NCI-H774 (cell line): ENCODE results near the gene C19orf38.
A peak's percentile ranks its signal among the peaks of the same experiment; 100 is the strongest.
"Not testable (repeated sequence)": the region's sequence is repeated elsewhere in the genome, so short reads cannot be mapped to it uniquely, and the experiment has no call there.

ENCODE experiments used
- DNase-seq: peaks from one replicate; lab custom pipeline; 2025; lab: John Stamatoyannopoulos, UW

Gene C19orf38

GRCh38 chr19:10852098-10852800 lies 4.0 kb downstream of the C19orf38 start:
- no peak for DNase-seq

GRCh38 chr19:10852941-10853340 lies 4.7 kb downstream of the C19orf38 start:
- DNase-seq = no peak

- no peak for DNase-seq
Observed at GRCh38 chr19:10854350-10855089, 6.3 kb downstream of the C19orf38 start.

GRCh38 chr19:10855879-10856522 lies 7.8 kb downstream of the C19orf38 start:
- DNase-seq = no peak

- DNase-seq = not testable (repeated sequence)
Observed at GRCh38 chr19:10856899-10857298, 8.7 kb downstream of the C19orf38 start.

GRCh38 chr19:10858204-10858828 lies 10.1 kb downstream of the C19orf38 start:
- DNase-seq = no peak

- DNase-seq = no peak
Observed at GRCh38 chr19:10861103-10861651, 13.0 kb downstream of the C19orf38 start.

GRCh38 chr19:10862561-10863106 lies 14.4 kb downstream of the C19orf38 start:
- DNase-seq = no peak

GRCh38 chr19:10863107-10863717 lies 15.0 kb downstream of the C19orf38 start:
- DNase-seq = no peak

- DNase-seq = peak; percentile 56
Observed at GRCh38 chr19:10864538-10864899, 16.3 kb downstream of the C19orf38 start.

- no peak for DNase-seq
Observed at GRCh38 chr19:10866495-10866894, 18.3 kb downstream of the C19orf38 start.

- DNase-seq = no peak
Observed at GRCh38 chr19:10868872-10869547, 20.8 kb downstream of the C19orf38 start.

GRCh38 chr19:10869872-10870311 lies 21.7 kb downstream of the C19orf38 start:
- DNase-seq = not testable (repeated sequence)

- no peak for DNase-seq
Observed at GRCh38 chr19:10870501-10870954, 22.3 kb downstream of the C19orf38 start.

GRCh38 chr19:10870955-10871603 lies 22.9 kb downstream of the C19orf38 start, which contains the start of gene CARM1:
TSS of gene CARM1 (plus strand) at chr19:10871553. CDS start at chr19:10871703, 150 bp downstream.
- peak; percentile 97 for DNase-seq

GRCh38 chr19:10871711-10872545 lies 23.7 kb downstream of the C19orf38 start:
- no peak for DNase-seq

- DNase-seq = no peak
Observed at GRCh38 chr19:10872546-10873107, 24.4 kb downstream of the C19orf38 start.

- no peak for DNase-seq
Observed at GRCh38 chr19:10874024-10874423, 25.8 kb downstream of the C19orf38 start.
